ENCODE data around the gene PLA2G12A.

- TF ChIP-seq CTCF (IDR thresholded peaks at IDR 0.05; ENCODE audit: insufficient read depth, low read length, poor library complexity, severe bottlenecking) = no peak
- TF ChIP-seq EZH2phosphoT487 (conservative IDR thresholded peaks at IDR 0.05; ENCODE audit: low read length) = no peak
Observed at GRCh38 chr4:109683621-109684253, 46.1 kb downstream of the PLA2G12A start.

Measured in SU-DHL-6 (cell line).